GM21447 (cell line): ENCODE data around the gene ARHGAP26.

Experiments
- ATAC-seq: cut with Tn5 transposase; IDR thresholded peaks from one replicate; pipeline ENCODE4 v1.9.1; 2021; ENCODE audit not compliant: unreplicated experiment

ARHGAP26 gene

GRCh38 chr5:143147902-143148301, 377.7 kb downstream of the ARHGAP26 start:
- no peak for ATAC-seq

- no peak for ATAC-seq
These were observed 378.6 kb downstream of the ARHGAP26 start for GRCh38 chr5:143148771-143149170.

GRCh38 chr5:143149759-143150158, 379.6 kb downstream of the ARHGAP26 start:
- no peak for ATAC-seq

- ATAC-seq: no peak
These were observed 381.0 kb downstream of the ARHGAP26 start for GRCh38 chr5:143151056-143151700.

- ATAC-seq: no peak
These were observed 382.3 kb downstream of the ARHGAP26 start for GRCh38 chr5:143152445-143152844.

GRCh38 chr5:143153332-143154119, 383.3 kb downstream of the ARHGAP26 start:
- no peak for ATAC-seq

- ATAC-seq: no peak
These were observed 384.6 kb downstream of the ARHGAP26 start for GRCh38 chr5:143154510-143155370.

GRCh38 chr5:143155455-143155854, 385.3 kb downstream of the ARHGAP26 start:
- no peak for ATAC-seq

- ATAC-seq: no peak
These were observed 385.9 kb downstream of the ARHGAP26 start for GRCh38 chr5:143156086-143156485.

- ATAC-seq: no peak
These were observed 386.4 kb downstream of the ARHGAP26 start for GRCh38 chr5:143156572-143156971.

GRCh38 chr5:143159031-143159430, 388.9 kb downstream of the ARHGAP26 start:
- ATAC-seq: no peak

GRCh38 chr5:143161885-143162540, 391.8 kb downstream of the ARHGAP26 start:
- no peak for ATAC-seq

GRCh38 chr5:143162810-143163209, 392.6 kb downstream of the ARHGAP26 start:
- no peak for ATAC-seq

- no peak for ATAC-seq
These were observed 394.4 kb downstream of the ARHGAP26 start for GRCh38 chr5:143164557-143164956.

- no peak for ATAC-seq
These were observed 395.1 kb downstream of the ARHGAP26 start for GRCh38 chr5:143165049-143165880.

- ATAC-seq: no peak
These were observed 395.9 kb downstream of the ARHGAP26 start for GRCh38 chr5:143166090-143166489.

GRCh38 chr5:143166661-143167420, 396.7 kb downstream of the ARHGAP26 start:
- ATAC-seq: peak; percentile 60

GRCh38 chr5:143168171-143168741, 398.1 kb downstream of the ARHGAP26 start:
- no peak for ATAC-seq
